Right ventricle myocardium superior (tissue), 1 donor: ENCODE results near the gene C6. TPM values are rescaled to one million over a fixed set of nuclear protein-coding genes. Genes with fewer than 3 reads are reported as not detected.

Experiments used
- total RNA-seq: library from RNA; stranded (reverse); fragmentation: NEBNext Ultra II Directional; extraction: Animal tissue kit (Norgen Biotek cat#: 25700); gene quantifications from one replicate; pipeline ENCODE4 v1.2.1, GENCODE V29; 2021
- donor health status: DM: no; HTN: yes; CAD: no; lungs with severe emphysema.

C6 gene
- total RNA-seq, 1 donor from 2014 or later = 90.3 TPM

Other genes starting within 250 kb of the C6 start
- gene MROH2B, start 142.2 kb downstream of the C6 start, total RNA-seq = not detected